HG03025 (cell line): Measurements from ENCODE around the gene TFAP2A.

ENCODE experiments used
- ATAC-seq: cut with Tn5 transposase; IDR thresholded peaks from one replicate; pipeline ENCODE4 v1.9.1; 2021; ENCODE audit warnings: mild to moderate bottlenecking, moderate library complexity; ENCODE audit not compliant: unreplicated experiment, low FRiP score

Gene TFAP2A

DNA sequence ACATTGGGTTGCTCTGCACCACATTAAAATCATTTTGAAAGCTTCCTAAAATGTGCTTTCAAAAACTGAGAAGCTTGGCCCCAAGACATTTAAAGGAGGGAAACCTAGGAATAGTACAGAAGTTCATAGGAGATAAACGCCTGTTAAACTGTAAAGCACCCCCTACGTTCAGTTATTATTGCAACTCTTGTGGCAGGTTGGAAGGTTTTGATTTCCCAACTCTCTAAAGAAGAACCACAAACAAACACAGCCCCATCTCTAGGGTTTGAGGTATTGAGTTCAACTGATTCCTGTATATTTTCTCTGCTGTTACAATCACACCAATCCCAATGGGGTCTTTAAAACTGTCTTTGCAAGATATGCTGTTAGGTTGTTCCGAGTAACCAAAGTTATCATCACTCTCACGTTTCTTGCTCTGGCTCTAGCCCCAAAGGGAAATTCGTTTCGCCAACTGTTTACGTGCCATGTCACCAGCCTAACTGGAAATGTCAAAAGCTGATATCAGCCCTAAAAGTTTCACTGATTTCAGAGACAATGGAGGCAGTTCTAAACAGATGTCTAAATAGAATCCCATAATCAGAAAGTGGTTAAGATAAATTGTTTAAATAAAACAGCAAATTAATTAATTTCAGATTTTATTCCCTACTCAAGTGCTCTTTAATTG, 12.1 kb downstream of the TFAP2A start:
- ATAC-seq: no peak

DNA sequence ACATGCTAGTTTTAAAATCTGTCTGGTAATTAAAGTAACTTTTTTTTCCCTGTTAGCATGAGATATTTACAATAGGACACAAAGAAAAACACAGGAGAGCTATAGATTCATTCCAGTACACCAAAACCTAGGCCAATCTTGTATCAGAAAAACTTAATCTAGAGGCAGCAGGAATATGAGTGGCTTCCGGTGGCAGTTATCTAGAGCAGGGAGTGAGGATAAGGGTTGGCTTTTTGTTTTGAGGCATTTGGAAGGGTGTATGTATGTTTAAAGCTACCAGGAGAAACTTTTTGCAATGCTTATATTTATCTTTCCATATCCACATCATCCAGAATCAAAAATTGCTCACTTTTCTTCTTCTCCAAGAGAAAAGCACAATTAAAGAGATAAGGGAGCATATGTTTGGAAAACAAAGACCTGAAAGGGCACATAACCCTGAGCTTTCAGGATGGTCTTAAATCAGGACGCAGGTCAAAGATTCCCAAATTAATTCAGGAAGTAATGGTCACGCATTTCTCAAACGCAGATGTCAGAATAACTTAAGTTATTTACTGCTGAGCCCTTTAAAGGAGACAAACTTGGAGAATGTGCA, 13.1 kb downstream of the TFAP2A start:
- ATAC-seq: no peak

DNA sequence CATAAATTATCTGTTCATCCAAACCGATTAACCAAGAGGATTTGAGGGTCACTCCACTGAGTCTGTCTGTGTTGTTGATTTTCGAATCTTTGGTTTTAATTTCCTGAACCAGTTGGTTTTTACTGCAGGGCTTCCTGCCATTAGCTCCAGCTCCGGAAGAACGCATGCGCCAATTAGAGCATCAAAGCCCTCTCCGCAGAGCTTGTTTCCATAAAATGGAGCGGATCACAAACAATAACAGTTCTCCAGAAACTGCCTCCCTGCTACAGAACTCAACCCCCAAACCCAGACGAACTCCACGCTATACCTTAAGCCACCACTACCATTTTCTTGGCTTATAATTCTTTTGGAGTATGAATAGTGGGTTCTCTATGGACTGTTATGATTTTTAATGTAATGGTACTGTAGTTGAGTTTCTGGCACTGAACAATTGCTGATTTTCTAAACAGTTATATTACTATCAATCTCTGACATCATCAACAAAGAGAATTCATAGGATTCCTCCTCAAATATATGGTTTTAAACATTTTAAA, 13.8 kb downstream of the TFAP2A start:
- no peak for ATAC-seq

DNA sequence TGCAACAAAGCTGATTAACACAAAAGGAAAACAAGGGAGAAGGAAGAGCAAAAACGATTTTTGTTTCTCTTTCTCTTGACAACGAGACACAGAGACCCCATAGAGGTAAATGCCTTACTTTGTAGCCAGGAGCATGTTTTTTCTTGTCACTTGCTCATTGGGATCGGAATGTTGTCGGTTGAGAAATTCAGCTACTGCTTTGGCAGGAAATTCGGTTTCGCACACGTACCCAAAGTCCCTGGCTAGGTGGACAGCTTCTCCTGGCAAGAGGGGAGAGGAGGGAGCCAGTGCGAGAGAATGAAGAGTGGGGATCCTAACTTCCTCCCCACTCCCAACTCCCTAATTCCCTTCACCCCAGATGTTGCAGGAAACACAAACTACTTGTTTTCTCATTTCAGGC, 14.5 kb downstream of the TFAP2A start:
- ATAC-seq: no peak

DNA sequence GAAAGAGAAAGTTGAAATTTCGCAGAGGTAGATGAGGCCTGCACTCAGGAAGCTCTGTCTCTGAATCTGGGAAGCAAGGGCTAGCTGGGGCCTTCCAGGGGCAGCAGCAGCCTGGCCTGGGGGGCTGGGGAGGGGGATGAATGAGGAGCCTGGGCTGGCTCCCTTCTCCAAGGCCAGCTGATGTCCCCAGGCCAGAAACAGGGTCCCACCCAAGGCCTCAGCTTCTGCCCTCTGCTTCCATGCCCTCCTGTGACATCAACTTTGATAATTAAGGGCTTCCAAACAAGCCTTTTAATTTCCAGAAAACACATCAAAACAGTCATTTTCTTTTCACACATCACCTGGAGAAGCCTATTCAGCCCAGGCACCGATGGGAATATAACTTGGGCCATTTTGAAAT, 15.4 kb downstream of the TFAP2A start:
- no peak for ATAC-seq

GRCh38 chr6:10398446-10399218, 16.2 kb downstream of the TFAP2A start:
- no peak for ATAC-seq

GRCh38 chr6:10397756-10398445, 17.0 kb downstream of the TFAP2A start:
- ATAC-seq: no peak

DNA sequence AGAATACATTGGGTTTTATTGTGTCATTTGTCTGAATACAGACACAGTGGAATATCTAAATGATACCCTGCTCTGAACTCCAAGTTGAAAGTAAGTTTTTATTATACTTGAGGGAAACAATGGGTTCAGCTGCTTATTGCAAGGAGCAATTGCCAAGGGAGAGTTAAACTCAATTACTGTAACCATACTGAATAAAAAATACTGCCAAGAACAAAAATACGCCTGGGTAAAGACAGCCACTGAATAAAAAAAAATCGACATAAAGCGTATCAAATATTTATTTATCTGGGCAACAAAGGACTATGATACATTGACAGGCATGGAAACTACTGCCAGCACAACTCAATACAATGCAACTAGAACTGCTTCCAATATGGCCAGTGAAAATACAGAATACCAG, 18.1 kb downstream of the TFAP2A start:
- ATAC-seq: no peak

GRCh38 chr6:10395704-10396546, 18.9 kb downstream of the TFAP2A start:
- ATAC-seq: no peak

DNA sequence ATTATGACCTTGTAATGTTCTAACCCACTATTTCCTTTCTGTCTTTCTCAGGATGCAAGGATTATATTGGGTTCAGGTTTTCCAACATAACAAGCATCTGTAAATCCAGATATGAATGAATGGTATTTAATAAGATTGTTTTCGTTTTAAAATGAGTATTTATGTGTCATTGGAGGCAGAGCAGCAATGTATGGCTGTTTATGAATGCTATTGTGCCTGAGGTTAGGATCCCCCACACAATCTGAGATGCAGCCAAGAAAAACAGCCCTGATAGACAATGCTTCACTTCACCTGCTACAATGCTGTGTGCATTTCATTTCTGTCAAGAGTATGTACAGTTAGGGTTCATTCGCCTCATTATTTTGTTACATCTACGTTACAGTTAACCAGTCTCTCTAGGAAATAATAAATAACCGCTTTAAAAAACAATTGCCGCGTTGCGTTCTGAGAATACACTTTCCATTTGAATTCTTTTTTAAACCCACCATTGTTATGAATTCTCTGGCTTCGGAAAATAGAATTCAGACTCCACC, 19.6 kb downstream of the TFAP2A start:
- ATAC-seq: no peak

DNA sequence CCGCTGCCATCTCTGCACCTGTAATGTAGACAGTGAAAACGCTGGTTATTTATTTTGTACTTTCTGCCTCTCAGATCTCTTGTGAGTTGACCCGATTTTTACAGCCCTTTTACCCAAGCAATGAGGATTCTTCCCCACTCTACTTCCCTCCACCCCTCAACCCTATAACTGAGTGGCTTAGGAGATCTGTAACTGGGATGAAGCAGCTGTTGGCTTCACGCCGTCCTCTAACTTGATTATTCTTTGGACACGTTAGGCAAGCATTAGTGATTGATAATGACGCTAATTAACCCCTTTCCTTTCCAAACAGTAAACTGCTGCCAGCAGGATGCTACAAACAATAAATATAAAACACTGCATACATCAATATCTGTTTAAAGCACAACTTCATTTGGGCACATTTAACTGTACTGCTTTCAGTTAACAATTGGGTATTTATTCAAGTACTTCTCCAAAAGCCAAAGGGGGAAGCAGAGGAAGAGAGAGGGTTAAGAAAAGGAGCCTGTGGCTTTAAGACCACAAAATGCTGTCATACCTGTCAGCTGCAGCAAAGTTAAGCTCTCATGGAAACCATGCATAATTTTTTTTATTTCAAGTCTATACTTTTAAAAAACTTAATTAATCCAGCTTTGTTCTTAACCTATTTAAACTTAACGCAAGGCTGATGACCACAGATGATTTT, 21.2 kb downstream of the TFAP2A start:
- no peak for ATAC-seq

DNA sequence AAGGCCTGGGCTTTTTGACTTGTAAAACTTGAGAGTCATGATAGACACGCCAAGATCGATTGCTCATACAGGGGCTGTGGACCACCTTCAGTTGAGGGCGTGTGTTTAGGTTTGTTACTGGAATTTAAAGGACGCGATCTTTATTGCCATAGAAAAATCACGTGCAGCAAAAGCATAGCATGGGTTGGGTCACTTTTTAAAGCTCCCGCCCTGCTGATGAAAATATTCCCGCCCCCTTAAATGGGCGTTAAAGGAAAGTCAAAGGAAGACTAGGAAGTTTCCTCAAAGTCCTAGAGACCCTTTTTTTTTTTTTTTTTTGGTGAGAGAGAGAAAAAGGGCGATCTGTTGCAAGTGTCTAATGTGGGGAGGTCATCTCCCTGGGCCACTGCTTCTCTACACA, 23.1 kb downstream of the TFAP2A start:
- ATAC-seq: no peak

DNA sequence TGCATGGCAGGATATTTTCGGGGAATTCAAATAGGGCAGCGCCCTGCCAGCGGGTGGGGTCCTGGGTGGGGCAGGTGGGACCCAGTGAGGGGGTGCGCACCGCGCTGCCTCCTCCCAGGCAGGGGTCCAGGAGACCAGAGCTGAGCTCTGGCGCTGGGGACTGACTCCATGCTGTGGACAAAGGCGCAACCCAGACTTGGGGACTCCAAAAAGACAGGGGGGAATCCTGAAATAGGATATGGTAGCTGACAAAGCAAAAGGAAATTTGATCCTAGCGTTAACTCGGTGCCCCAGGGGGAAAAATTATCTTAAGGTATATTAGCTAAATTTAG, 23.6 kb downstream of the TFAP2A start:
- ATAC-seq: no peak

- ATAC-seq: no peak
Measured at GRCh38 chr6:10390495-10391298, 24.2 kb downstream of the TFAP2A start.

- no peak for ATAC-seq
Measured at GRCh38 chr6:10389739-10390494, 25.0 kb downstream of the TFAP2A start.

GRCh38 chr6:10386756-10387654, 27.9 kb downstream of the TFAP2A start:
- ATAC-seq: no peak

DNA sequence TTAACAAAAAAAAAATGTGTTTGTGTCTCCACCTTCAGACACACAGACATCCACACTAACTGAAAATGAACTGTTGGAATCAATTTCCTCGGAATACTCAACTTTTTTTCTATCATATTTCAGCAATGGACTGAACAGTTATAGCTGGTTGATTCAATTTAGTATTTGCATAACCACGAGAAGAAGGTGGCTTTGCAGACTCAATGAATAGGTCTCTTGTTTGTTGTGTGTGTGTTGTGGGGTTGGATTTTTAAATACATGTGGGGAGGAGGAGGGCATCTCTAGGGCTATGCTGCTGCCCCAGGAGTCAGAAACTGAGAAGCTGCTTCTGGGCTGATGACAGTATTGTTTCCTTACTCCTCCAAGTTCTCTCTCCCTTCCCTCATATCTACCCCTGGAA, 28.7 kb downstream of the TFAP2A start:
- no peak for ATAC-seq
